Cardiac muscle cell (in vitro differentiated cells and primary cell): ENCODE results near the gene EPM2A. TPM values are rescaled to one million over a fixed set of nuclear protein-coding genes. Genes with fewer than 3 reads are reported as not detected.

Experiments used
- DNase-seq, 2 donors: peaks; one replicate each; pipeline versions ENCODE4 v3.0.0 to v3.0.0-alpha.2; 2010 to 2017; ENCODE audit warnings: low read depth in 1 of 2, low spot score in 1 of 2
- H3K27ac ChIP-seq: fragments of 200-600 bp; sonication (generic); 2 replicates; pipeline ENCODE4 v1.5.1; 2016
- H3K27me3 ChIP-seq: fragments of 200-600 bp; sonication (generic); 2 replicates; pipeline ENCODE4 v1.6.0; 2016; ENCODE audit warnings: control low read depth
- H3K36me3 ChIP-seq: fragments of 200-600 bp; sonication (generic); 2 replicates; pipeline ENCODE4 v1.5.1; 2016; ENCODE audit warnings: control low read depth
- H3K4me1 ChIP-seq: fragments of 200-600 bp; sonication (generic); 2 replicates; pipeline ENCODE4 v1.8.1; 2017; ENCODE audit warnings: low read depth, mild to moderate bottlenecking, mixed run types
- H3K4me3 ChIP-seq: fragments of 200-600 bp; sonication (generic); 2 replicates; pipeline ENCODE4 v1.5.1; 2016; ENCODE audit warnings: mild to moderate bottlenecking
- H3K9me3 ChIP-seq: fragments of 200-600 bp; sonication (generic); 2 replicates; pipeline ENCODE4 v1.5.1; 2017; ENCODE audit warnings: low read depth, mild to moderate bottlenecking, control low read depth
- CTCF ChIP-seq: IDR thresholded peaks from 2 replicates; pipeline ENCODE4 v1.5.1; 2012; ENCODE audit warnings: low read depth, mild to moderate bottlenecking, low read length
- polyA plus RNA-seq: library from polyadenylated mRNA; unstranded; fragments of >200 nt; fragmentation: Nextera tagmentation; extraction: Ambion mirVana; gene quantifications from 2 replicates; pipeline ENCODE4 v1.2.1, GENCODE V29; 2016
- total RNA-seq: library from RNA; depleted of rRNA; stranded (reverse); fragments of >200 nt; gene quantifications from 2 replicates; pipeline ENCODE4 v1.2.3, GENCODE V29; 2016

Gene EPM2A
- total and polyA plus RNA-seq, 2 experiments from 2014 or later = 23.1 to 28.3 TPM

- H3K9me3 ChIP-seq = no peaks in the 10 kb centered on the region
- H3K4me1 ChIP-seq = no peaks in the 10 kb centered on the region
- H3K36me3 ChIP-seq = no peaks in the 10 kb centered on the region
- DNase-seq = no peak
- no peak for TF ChIP-seq CTCF
- no peak overlapping the region for H3K4me3 ChIP-seq
- no peaks in the 10 kb centered on the region for H3K27me3 ChIP-seq
- no peak overlapping the region for H3K27ac ChIP-seq
These were observed 151.6 kb downstream of the EPM2A start for GRCh38 chr6:145583753-145584152.

Other genes starting within 250 kb of the EPM2A start
- 5.9 and 9.0 TPM in 2 replicates for gene FBXO30, start 79.3 kb upstream of the EPM2A start, total RNA-seq
- 6.1 and 12.3 TPM in 2 replicates for gene FBXO30, start 79.3 kb upstream of the EPM2A start, polyA plus RNA-seq
- gene SHPRH, start 228.8 kb upstream of the EPM2A start, total RNA-seq = 15.3 and 32.6 TPM in 2 replicates
- 18.8 and 26.5 TPM in 2 replicates for gene SHPRH, start 228.8 kb upstream of the EPM2A start, polyA plus RNA-seq